H9 (cell line): Measurements from ENCODE around the gene ANO10. TPM values are rescaled to one million over a fixed set of nuclear protein-coding genes. Genes with fewer than 3 reads are reported as not detected.

Experiments
- DNase-seq: peaks from one replicate; pipeline ENCODE4 v3.0.0-alpha.2; 2017
- H2AFZ ChIP-seq: one replicate; pipeline ENCODE4 v1.6.1; 2013; ENCODE audit warnings: mild to moderate bottlenecking, low read length, control low read depth, moderate library complexity
- H2AK5ac ChIP-seq: 2 replicates; pipeline ENCODE4 v1.6.1; 2013; ENCODE audit warnings: low read length, control low read depth, mixed read lengths; ENCODE audit not compliant: insufficient read length
- H2BK120ac ChIP-seq: one replicate; pipeline ENCODE4 v1.6.1; 2013; ENCODE audit warnings: low read depth, mild to moderate bottlenecking, low read length, control low read depth, inconsistent platforms; ENCODE audit not compliant: poor library complexity, severe bottlenecking
- H2BK12ac ChIP-seq: 2 replicates; pipeline ENCODE4 v1.6.1; 2013; ENCODE audit warnings: low read length, control low read depth, mixed read lengths, low read depth; ENCODE audit not compliant: insufficient read length
- H2BK15ac ChIP-seq: 2 replicates; pipeline ENCODE4 v1.6.1; 2013; ENCODE audit warnings: low read depth, low read length, control low read depth
- H2BK20ac ChIP-seq: one replicate; pipeline ENCODE4 v1.6.1; 2013; ENCODE audit warnings: low read depth, mild to moderate bottlenecking, low read length, control low read depth, inconsistent platforms; ENCODE audit not compliant: poor library complexity, severe bottlenecking
- H2BK5ac ChIP-seq: 2 replicates; pipeline ENCODE4 v1.6.1; 2013; ENCODE audit warnings: low read length, control low read depth, mixed read lengths; ENCODE audit not compliant: insufficient read length
- H3K14ac ChIP-seq: 2 replicates; pipeline ENCODE4 v1.6.1; 2013; ENCODE audit warnings: low read length, control low read depth; ENCODE audit not compliant: insufficient read depth
- H3K18ac ChIP-seq: 2 replicates; pipeline ENCODE4 v1.6.1; 2013; ENCODE audit warnings: low read depth, mild to moderate bottlenecking, mixed read lengths, low read length, control low read depth; ENCODE audit not compliant: insufficient read length
- H3K23ac ChIP-seq: 2 replicates; pipeline ENCODE4 v1.6.1; 2013; ENCODE audit warnings: low read length, control low read depth, mixed read lengths, low read depth; ENCODE audit not compliant: insufficient read length
- H3K23me2 ChIP-seq: 2 replicates; pipeline ENCODE4 v1.6.1; 2013; ENCODE audit warnings: low read depth, mild to moderate bottlenecking, mixed read lengths, low read length, control low read depth; ENCODE audit not compliant: insufficient read length, poor library complexity, severe bottlenecking
- H3K27ac ChIP-seq: 2 replicates; pipeline ENCODE4 v1.5.1; 2013; ENCODE audit warnings: low read length, control low read depth, mixed read lengths, low read depth; ENCODE audit not compliant: insufficient read length
- H3K27me3 ChIP-seq: 2 replicates; pipeline ENCODE4 v1.6.1; 2013; ENCODE audit warnings: low read length, control low read depth, inconsistent platforms; ENCODE audit not compliant: insufficient read depth
- H3K4ac ChIP-seq: 2 replicates; pipeline ENCODE4 v1.6.1; 2013; ENCODE audit warnings: low read depth, mild to moderate bottlenecking, control low read depth, inconsistent platforms, low read length, moderate library complexity
- H3K4me1 ChIP-seq: 2 replicates; pipeline ENCODE4 v1.6.1; 2013; ENCODE audit warnings: low read length, control low read depth, inconsistent platforms; ENCODE audit not compliant: insufficient read depth
- H3K4me2 ChIP-seq: 2 replicates; pipeline ENCODE4 v1.6.1; 2013; ENCODE audit warnings: low read length, control low read depth, mixed read lengths; ENCODE audit not compliant: insufficient read length, insufficient read depth
- H3K56ac ChIP-seq: 2 replicates; pipeline ENCODE4 v1.6.1; 2013; ENCODE audit warnings: low read depth, mild to moderate bottlenecking, mixed read lengths, low read length, control low read depth; ENCODE audit not compliant: insufficient read length
- H3K79me1 ChIP-seq: 2 replicates; pipeline ENCODE4 v1.6.1; 2013; ENCODE audit warnings: low read depth, mild to moderate bottlenecking, moderate library complexity, low read length, control low read depth, inconsistent platforms; ENCODE audit not compliant: insufficient read depth, poor library complexity, severe bottlenecking
- H3K79me2 ChIP-seq: 2 replicates; pipeline ENCODE4 v1.6.1; 2013; ENCODE audit warnings: low read length, control low read depth, inconsistent platforms; ENCODE audit not compliant: insufficient read depth
- H3K9ac ChIP-seq: 2 replicates; pipeline ENCODE4 v1.6.1; 2013; ENCODE audit warnings: low read length, control low read depth, mixed read lengths; ENCODE audit not compliant: insufficient read length; ENCODE audit errors: extremely low read depth
- H3K9me3 ChIP-seq: one replicate; pipeline ENCODE4 v1.6.1; 2013; ENCODE audit warnings: low read depth, low read length, inconsistent platforms; ENCODE audit not compliant: control insufficient read depth
- H3T11ph ChIP-seq: one replicate; pipeline ENCODE4 v1.6.1; 2013; ENCODE audit warnings: mild to moderate bottlenecking, low read length, control low read depth, inconsistent platforms
- H4K20me1 ChIP-seq: one replicate; pipeline ENCODE4 v1.6.1; 2013; ENCODE audit not compliant: control insufficient read depth, insufficient read length, insufficient read depth
- H4K5ac ChIP-seq: 2 replicates; pipeline ENCODE4 v1.6.1; 2013; ENCODE audit warnings: low read depth, mild to moderate bottlenecking, mixed read lengths, low read length, control low read depth; ENCODE audit not compliant: insufficient read length
- H4K8ac ChIP-seq: replicated peaks from 2 replicates; pipeline ENCODE4 v1.6.1; 2013; ENCODE audit warnings: low read length, control low read depth, mixed read lengths, low read depth; ENCODE audit not compliant: insufficient read length
- H4K91ac ChIP-seq: 2 replicates; pipeline ENCODE4 v1.6.1; 2013; ENCODE audit warnings: low read depth, mild to moderate bottlenecking, moderate library complexity, mixed read lengths, low read length, control low read depth; ENCODE audit not compliant: insufficient read length
- H3K27ac Mint-ChIP-seq, 3 experiments: 2 replicates in 2 of 3; 3 replicates in 1 of 3; pipeline ENCODE4 v1.8.0; 2020 to 2021; ENCODE audit warnings: mixed read lengths in 3 of 3, mild to moderate bottlenecking in 1 of 3, moderate library complexity in 1 of 3
- H3K27me3 Mint-ChIP-seq: 2 replicates; pipeline ENCODE4 v1.8.0; 2021; ENCODE audit warnings: low read depth, mild to moderate bottlenecking, moderate library complexity, mixed read lengths
- H3K36me3 Mint-ChIP-seq, 3 experiments: 2 replicates in 2 of 3; 3 replicates in 1 of 3; pipeline ENCODE4 v1.8.0; 2020 to 2021; ENCODE audit warnings: low read depth in 3 of 3, mixed read lengths in 3 of 3; ENCODE audit not compliant: insufficient read depth in 1 of 3
- H3K4me1 Mint-ChIP-seq, 2 experiments: 2 replicates each; pipeline ENCODE4 v1.8.0; 2020; ENCODE audit warnings: mixed read lengths in 2 of 2
- H3K4me3 Mint-ChIP-seq, 2 experiments: 2 replicates in 1 of 2; 3 replicates in 1 of 2; pipeline ENCODE4 v1.8.0; 2020 to 2021; ENCODE audit warnings: mild to moderate bottlenecking in 2 of 2, mixed read lengths in 2 of 2, moderate library complexity in 1 of 2
- H3K9me3 Mint-ChIP-seq, 2 experiments: 2 replicates in 1 of 2; 3 replicates in 1 of 2; pipeline ENCODE4 v1.8.0; 2020; ENCODE audit warnings: mild to moderate bottlenecking in 2 of 2, mixed read lengths in 2 of 2, moderate library complexity in 1 of 2
- WGBS: extraction: QIAGEN DNeasy Blood & Tissue Kit; methylation state at CpG from one replicate; pipeline ENCODE4 v1.1.7; 2013; ENCODE audit warnings: missing lambda C conversion rate, low lambda C conversion rate, mixed read lengths; ENCODE audit not compliant: insufficient read length; ENCODE audit errors: extremely low coverage; 5-methylcytosine and 5-hydroxymethylcytosine counted together
- total RNA-seq: library from RNA; stranded (reverse); gene quantifications from 2 replicates; pipeline ENCODE4 v1.2.1, GENCODE V29; 2021
- TF ChIP-seq, protein P1 (sequence below): fragments of 200-600 bp; sonication (generic); conservative IDR thresholded peaks from 3 replicates; pipeline ENCODE4 v1.8.0; 2021; ENCODE audit warnings: antibody characterized with exemption, mild to moderate bottlenecking

ANO10 gene
- total RNA-seq, 1 experiment from 2014 or later = 38.7 TPM

GRCh38 chr3:43453981-43454380 is 167.8 kb downstream of the ANO10 start:
- no peaks in the 10 kb centered on the region for H3K27me3 Mint-ChIP-seq
- H2AK5ac ChIP-seq = no peak overlapping the region
- no peak overlapping the region for H3K9ac ChIP-seq
- TF ChIP-seq, protein P1, sequence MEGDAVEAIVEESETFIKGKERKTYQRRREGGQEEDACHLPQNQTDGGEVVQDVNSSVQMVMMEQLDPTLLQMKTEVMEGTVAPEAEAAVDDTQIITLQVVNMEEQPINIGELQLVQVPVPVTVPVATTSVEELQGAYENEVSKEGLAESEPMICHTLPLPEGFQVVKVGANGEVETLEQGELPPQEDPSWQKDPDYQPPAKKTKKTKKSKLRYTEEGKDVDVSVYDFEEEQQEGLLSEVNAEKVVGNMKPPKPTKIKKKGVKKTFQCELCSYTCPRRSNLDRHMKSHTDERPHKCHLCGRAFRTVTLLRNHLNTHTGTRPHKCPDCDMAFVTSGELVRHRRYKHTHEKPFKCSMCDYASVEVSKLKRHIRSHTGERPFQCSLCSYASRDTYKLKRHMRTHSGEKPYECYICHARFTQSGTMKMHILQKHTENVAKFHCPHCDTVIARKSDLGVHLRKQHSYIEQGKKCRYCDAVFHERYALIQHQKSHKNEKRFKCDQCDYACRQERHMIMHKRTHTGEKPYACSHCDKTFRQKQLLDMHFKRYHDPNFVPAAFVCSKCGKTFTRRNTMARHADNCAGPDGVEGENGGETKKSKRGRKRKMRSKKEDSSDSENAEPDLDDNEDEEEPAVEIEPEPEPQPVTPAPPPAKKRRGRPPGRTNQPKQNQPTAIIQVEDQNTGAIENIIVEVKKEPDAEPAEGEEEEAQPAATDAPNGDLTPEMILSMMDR = no peak
- H3T11ph ChIP-seq = no peak overlapping the region
- H3K27ac Mint-ChIP-seq = no peak overlapping the region
- no peaks in the 10 kb centered on the region for H3K27me3 ChIP-seq
- no peaks in the 10 kb centered on the region for H3K23me2 ChIP-seq
- no peak overlapping the region for H3K4ac ChIP-seq
- H3K9me3 Mint-ChIP-seq = no peaks in the 10 kb centered on the region
- H3K36me3 Mint-ChIP-seq = no peaks in the 10 kb centered on the region
- no peak overlapping the region for H2BK20ac ChIP-seq
- H3K18ac ChIP-seq = no peak overlapping the region
- DNase-seq = no peak
- no peak overlapping the region for H3K56ac ChIP-seq
- H2BK15ac ChIP-seq = no peak overlapping the region
- no peak overlapping the region for H3K23ac ChIP-seq
- H4K8ac ChIP-seq = no peak overlapping the region
- H3K4me1 ChIP-seq = no peaks in the 10 kb centered on the region
- H2BK12ac ChIP-seq = no peak overlapping the region
- H3K27ac ChIP-seq = no peak overlapping the region
- H4K91ac ChIP-seq = no peak overlapping the region
- H3K79me2 ChIP-seq = no peaks in the 10 kb centered on the region
- no peak overlapping the region for H3K14ac ChIP-seq
- H3K4me3 Mint-ChIP-seq = no peak overlapping the region
- no CpG with 5 or more reads among the region's 1 CpG for WGBS
- H4K5ac ChIP-seq = no peak overlapping the region
- no peak overlapping the region for H2BK120ac ChIP-seq
- H3K9me3 ChIP-seq = no peaks in the 10 kb centered on the region
- no peak overlapping the region for H2BK5ac ChIP-seq
- no peak overlapping the region for H3K4me2 ChIP-seq
- H2AFZ ChIP-seq = no peak overlapping the region
- H3K79me1 ChIP-seq = no peaks in the 10 kb centered on the region
- no peaks in the 10 kb centered on the region for H4K20me1 ChIP-seq
- H3K4me1 Mint-ChIP-seq = peaks cover 0 to 3% of the 10 kb centered on the region in 2 experiments; a peak in 1 of 4 replicates
